HepG2 (cell line): ENCODE measurements around the gene SRBD1.

ENCODE experiments used
- CTCF ChIP-seq: sonication (generic); formaldehyde crosslinking; IDR thresholded peaks from 2 replicates; pipeline ENCODE4 v1.5.0; 2020; ENCODE audit warnings: mild to moderate bottlenecking, missing genetic modification reagents, moderate library complexity
- JUND ChIP-seq: sonication (generic); formaldehyde crosslinking; IDR thresholded peaks from 2 replicates; pipeline ENCODE4 v1.8.0; 2022; ENCODE audit warnings: mild to moderate bottlenecking, missing genetic modification reagents
- KAT2B ChIP-seq: fragments of 150-350 bp; IDR thresholded peaks from 2 replicates; pipeline ENCODE4 v1.6.1; 2014; ENCODE audit warnings: low read depth, low read length, borderline replicate concordance
- MYNN ChIP-seq: sonication (generic); formaldehyde crosslinking; IDR thresholded peaks from 2 replicates; pipeline ENCODE4 v1.4.0; 2020; ENCODE audit warnings: mild to moderate bottlenecking, low read depth, missing genetic modification reagents
- NFE2L2 ChIP-seq: fragments of 150-350 bp; IDR thresholded peaks from 2 replicates; pipeline ENCODE4 v1.6.1; 2014; ENCODE audit warnings: low read length
- POLR2A ChIP-seq, 2 experiments: IDR thresholded peaks; 2 replicates each; pipeline ENCODE4 v1.6.1; 2011; ENCODE audit warnings: low read depth in 2 of 2, low read length in 2 of 2, mild to moderate bottlenecking in 1 of 2, moderate library complexity in 1 of 2; ENCODE audit not compliant: insufficient read depth in 1 of 2
- RELA ChIP-seq: sonication (generic); formaldehyde crosslinking; IDR thresholded peaks from 2 replicates; pipeline ENCODE4 v1.4.0; 2020; ENCODE audit warnings: missing genetic modification reagents
- ZNF441 ChIP-seq: sonication (generic); formaldehyde crosslinking; IDR thresholded peaks from 2 replicates; pipeline ENCODE4 v1.7.0; 2021; ENCODE audit warnings: missing genetic modification reagents, borderline replicate concordance
- TF ChIP-seq, protein P1 (sequence below): sonication (generic); formaldehyde crosslinking; IDR thresholded peaks from 2 replicates; pipeline ENCODE4 v1.8.1; 2022; ENCODE audit warnings: low read depth, mild to moderate bottlenecking, missing genetic modification reagents

DNA sequence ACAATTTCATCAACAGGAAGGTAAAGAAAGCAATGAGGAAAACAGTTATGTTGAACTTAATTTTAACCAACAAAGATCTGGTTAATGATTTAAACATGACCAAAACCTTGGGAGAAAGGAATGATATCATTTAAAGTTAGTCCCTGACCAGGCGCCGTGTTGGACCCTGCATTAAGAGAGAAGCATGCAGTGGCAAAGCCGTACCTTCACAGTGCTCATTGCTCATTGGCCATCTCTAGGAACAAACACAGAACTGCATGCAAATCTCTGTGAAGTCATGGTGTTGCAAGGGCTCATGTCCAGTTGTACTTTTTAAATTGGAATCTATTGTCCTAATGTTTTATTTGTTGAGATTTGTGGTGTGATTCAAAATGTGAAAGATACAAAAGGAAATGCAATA, 12.0 kb upstream of the SRBD1 start:
- TF ChIP-seq JUND (CRISPR knock-in tag): no peak
- TF ChIP-seq CTCF: no peak
- no peak for TF ChIP-seq NFE2L2
- TF ChIP-seq MYNN (CRISPR knock-in tag): no peak
- TF ChIP-seq KAT2B: no peak
- no peak for TF ChIP-seq POLR2A (IDR thresholded peaks at IDR 0.05; ENCODE audit: insufficient read depth in 1 of 2, low read depth in 2 of 2, low read length in 2 of 2)
- TF ChIP-seq, protein P1, sequence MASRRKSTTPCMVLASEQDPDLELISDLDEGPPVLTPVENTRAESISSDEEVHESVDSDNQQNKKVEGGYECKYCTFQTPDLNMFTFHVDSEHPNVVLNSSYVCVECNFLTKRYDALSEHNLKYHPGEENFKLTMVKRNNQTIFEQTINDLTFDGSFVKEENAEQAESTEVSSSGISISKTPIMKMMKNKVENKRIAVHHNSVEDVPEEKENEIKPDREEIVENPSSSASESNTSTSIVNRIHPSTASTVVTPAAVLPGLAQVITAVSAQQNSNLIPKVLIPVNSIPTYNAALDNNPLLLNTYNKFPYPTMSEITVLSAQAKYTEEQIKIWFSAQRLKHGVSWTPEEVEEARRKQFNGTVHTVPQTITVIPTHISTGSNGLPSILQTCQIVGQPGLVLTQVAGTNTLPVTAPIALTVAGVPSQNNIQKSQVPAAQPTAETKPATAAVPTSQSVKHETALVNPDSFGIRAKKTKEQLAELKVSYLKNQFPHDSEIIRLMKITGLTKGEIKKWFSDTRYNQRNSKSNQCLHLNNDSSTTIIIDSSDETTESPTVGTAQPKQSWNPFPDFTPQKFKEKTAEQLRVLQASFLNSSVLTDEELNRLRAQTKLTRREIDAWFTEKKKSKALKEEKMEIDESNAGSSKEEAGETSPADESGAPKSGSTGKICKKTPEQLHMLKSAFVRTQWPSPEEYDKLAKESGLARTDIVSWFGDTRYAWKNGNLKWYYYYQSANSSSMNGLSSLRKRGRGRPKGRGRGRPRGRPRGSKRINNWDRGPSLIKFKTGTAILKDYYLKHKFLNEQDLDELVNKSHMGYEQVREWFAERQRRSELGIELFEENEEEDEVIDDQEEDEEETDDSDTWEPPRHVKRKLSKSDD: no peak
- no peak for TF ChIP-seq ZNF441 (CRISPR knock-in tag)
- TF ChIP-seq RELA (CRISPR knock-in tag): no peak
